SW480 (cell line): ENCODE results near the gene SDF4.

Experiments used
- DNase-seq: peaks from one replicate; pipeline ENCODE4 v3.0.0-alpha.2; 2016; ENCODE audit warnings: low spot score

The SDF4 gene

DNA sequence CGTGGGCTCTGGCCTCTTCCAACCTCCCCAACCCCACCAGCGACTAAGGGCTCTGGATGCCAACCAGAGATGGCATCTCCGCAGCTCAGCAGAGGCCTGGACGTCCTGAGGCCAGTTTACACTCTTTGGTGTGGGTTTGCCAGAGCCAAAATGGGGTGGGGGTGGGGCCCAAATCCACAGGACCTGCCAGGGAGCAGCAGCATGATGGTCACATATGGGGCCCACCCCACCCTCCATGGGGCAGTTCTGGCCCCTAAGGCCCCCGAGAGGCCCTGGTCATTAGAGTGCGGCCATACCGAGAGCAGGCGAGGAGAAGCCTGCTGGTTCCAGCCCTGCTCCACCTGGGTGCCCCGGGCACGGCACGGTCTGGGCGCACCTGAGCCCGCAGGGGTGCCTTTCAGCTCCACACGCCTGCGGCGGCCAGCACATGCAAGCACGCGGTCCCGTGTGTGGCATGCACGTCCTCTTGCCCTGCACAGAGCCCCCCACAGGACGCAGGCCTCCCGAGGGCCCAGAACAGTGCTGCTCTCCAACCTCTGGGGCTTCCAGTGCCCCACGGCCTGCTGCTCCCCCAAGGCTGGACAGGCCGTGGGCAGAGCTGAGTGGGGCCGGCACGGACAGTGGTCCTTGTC is 9.9 kb upstream of the SDF4 start:
- DNase-seq, result no peak

- DNase-seq, result no peak
Measured at GRCh38 chr1:1240822-1241587, 9.2 kb upstream of the SDF4 start.

- DNase-seq, result no peak
Measured at GRCh38 chr1:1240348-1240732, 8.5 kb upstream of the SDF4 start.

DNA sequence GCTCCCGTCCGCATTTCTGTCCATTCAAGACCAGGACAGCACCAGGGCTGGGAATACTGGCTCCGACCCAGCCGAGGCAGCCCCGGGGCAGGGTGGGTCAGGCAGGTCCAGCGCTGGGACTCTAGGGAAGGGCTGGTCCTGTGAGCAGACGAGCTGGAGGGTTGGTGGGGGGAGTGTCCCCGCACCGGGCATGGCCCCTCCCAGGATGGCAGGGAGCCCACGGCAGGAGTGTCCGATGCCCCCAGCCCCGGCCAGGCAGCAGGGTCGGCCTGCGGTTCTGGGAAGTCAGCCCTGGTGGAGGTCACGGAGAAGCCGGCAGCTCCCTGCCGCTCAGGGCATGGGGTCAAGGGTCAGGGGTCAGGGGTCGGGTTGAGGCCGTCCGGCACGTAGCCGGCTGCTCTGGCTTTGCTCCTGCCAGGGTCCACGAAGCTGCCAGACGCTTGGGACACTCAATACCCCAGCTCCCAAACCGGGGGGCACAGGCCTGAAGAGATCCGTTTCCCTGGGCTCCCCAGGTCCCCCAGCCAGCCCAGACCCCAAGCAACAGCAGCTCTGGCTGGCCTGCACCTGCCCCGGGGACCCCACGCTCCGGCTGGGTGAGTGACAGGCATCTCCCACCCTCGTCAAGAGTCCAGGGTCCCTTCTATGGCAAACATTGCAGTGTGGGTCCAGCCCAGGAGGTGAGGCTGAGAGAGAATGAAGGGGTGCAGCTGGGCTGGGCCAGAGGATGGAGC is 8.0 kb upstream of the SDF4 start:
- DNase-seq, result no peak

- DNase-seq, result no peak
Measured at GRCh38 chr1:1239227-1239613, 7.4 kb upstream of the SDF4 start.

DNA sequence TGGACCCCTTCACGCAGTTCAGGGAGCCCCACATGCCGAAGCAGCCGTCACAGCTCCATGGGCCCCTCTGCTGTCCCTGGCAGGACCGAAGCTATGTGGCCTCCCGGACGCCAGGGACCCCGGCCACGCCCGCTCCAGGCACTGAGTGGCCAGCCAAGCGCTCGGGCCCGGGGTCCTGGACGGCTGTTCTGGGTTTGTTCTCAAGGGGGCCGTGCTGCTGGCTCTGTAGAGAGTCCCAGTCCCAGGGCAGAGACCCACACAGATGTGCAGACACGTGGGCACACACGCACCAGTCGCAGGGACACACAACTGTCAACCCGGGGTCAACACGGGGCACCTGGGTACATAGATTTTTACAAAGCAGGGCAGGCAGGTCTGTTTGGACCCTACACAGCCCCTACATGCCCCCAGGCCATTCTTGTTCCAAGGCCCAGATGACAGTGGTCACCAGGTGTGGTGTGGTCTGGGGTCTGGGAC is 6.9 kb upstream of the SDF4 start:
- no peak for DNase-seq

DNA sequence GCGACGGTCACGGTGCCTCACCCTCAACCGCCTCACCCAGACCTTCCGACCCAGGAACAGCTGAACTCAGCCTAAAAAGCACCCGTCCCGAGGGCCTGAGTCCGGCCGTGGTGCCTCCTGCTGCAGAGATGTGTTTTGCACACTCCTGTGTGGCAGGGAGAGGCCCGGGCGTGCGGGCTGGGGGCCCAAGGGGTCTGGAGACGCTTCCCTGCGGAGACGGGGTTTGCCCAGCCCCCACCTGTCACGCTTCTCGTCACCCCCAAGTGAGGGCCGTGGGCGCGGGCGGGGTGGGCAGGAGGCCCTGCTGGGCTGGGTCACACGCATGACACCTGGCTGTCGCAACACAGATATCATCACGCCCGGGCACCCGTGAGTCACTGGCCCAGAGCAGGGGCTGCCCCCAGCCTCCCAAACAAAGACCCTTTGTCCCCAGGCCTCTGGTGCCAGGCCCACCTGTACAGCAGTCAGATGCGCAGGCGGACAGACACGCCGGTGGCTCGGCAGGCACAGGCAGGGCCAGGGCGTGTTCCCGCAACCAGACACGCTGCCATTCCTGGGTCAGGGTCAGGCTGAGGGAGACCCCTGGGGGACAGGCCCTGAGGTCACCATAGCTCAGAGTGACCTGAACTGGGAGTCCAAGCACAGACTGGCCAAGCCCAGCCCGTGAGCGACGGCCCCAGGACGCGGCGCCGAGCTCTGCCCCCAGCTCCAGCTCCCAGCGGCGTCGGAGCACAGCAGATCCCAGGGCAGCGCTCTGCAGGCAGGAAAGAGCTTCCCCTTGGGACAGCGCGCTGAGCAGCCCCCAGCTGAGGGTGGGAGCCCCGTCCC is 6.3 kb upstream of the SDF4 start:
- peak; percentile 98 for DNase-seq

GRCh38 chr1:1236945-1237873 is 5.4 kb upstream of the SDF4 start:
- peak; percentile 50 for DNase-seq

DNA sequence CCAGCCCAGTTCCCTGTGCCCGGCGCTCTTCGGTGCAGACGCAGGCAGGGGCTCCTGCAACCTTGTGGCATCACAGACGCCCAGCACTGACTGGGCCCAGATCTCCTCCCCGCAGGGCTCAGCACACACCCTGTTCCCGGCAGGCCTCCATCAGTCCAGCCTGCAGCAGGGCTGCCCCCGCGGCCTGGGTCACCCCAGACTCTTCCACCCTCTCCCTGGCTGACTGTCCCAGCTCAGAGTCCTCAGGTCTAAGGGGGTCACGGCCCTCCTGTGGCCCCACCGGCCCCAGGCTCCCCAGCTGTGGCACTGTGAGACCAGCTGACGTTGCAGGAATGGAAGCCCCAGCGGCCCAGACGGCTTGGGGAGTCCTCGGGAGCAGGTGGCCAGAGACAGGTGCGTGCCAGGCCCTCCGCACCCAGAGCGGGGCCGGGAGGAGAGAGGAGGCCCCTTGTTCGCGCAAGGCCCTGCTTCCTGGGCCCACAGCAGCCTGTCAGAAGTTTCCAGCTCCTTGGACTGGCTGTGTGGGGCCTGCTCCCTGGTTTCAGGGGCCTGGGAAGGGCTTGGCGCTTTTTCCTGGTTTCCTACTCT is 4.5 kb upstream of the SDF4 start:
- DNase-seq, result no peak

GRCh38 chr1:1235016-1235744 is 3.4 kb upstream of the SDF4 start:
- no peak for DNase-seq

DNA sequence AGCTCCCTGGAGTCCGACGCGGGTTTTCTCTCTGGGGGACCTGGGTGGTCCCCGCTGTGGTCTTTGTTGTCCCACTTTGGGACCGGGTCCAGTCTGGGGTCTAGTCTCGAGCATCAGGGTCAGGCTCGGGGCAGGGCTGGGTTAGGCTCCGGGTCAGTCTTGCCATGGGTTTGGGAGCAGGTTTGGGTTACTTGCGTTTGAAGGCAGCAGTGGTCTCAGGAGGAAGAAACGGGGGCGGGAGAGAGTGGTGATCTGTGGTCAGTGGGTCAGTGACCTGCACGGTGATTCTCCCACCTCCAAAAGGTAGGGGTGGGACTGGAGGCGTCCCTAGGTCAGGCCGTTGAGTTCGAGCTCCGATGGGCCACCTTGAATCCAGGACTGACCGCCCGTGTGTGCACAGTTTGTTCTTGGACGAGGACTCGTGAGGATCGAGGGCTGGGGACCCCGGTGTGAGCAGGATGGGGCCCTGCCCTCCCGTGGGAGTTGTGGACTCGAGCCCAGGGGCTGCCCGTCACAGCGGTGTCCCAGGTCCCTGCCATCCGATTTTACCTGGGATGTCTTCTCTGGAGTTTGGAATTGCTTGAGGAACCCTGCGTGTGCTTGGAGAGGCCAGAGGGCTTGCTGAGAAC is 2.5 kb upstream of the SDF4 start:
- DNase-seq, result no peak

- DNase-seq, result no peak
Measured at GRCh38 chr1:1233567-1233892, 1.7 kb upstream of the SDF4 start.

DNA sequence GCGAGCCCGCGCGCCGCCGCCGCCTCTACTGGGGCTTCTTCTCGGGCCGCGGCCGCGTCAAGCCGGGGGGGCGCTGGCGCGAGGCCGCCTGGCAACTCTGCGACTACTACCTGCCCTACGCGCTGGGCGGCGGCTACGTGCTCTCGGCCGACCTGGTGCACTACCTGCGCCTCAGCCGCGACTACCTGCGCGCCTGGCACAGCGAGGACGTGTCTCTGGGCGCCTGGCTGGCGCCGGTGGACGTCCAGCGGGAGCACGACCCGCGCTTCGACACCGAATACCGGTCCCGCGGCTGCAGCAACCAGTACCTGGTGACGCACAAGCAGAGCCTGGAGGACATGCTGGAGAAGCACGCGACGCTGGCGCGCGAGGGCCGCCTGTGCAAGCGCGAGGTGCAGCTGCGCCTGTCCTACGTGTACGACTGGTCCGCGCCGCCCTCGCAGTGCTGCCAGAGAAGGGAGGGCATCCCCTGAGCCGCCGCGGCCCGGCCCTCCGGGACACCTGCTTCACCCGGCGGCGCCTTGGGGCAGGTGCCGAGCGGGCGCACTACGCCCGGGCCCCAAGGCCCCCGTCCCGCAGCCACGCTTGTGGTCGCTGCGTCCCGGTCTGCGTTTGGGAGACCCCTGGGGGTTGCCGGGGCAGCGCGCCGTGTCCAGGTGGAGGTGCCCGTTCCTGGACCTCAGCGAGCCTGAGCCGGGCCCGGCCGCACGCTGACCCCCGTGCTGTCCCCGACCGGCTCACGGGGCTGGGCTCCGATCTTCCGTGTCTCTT is 1.2 kb upstream of the SDF4 start:
- DNase-seq, result no peak

GRCh38 chr1:1232208-1232795 is 501 bp upstream of the SDF4 start, which contains the start of gene B3GALT6:
Gene B3GALT6, plus strand, starts transcription at chr1:1232237. Its CDS starts 42 bp downstream, at chr1:1232279.
- DNase-seq, result no peak

DNA sequence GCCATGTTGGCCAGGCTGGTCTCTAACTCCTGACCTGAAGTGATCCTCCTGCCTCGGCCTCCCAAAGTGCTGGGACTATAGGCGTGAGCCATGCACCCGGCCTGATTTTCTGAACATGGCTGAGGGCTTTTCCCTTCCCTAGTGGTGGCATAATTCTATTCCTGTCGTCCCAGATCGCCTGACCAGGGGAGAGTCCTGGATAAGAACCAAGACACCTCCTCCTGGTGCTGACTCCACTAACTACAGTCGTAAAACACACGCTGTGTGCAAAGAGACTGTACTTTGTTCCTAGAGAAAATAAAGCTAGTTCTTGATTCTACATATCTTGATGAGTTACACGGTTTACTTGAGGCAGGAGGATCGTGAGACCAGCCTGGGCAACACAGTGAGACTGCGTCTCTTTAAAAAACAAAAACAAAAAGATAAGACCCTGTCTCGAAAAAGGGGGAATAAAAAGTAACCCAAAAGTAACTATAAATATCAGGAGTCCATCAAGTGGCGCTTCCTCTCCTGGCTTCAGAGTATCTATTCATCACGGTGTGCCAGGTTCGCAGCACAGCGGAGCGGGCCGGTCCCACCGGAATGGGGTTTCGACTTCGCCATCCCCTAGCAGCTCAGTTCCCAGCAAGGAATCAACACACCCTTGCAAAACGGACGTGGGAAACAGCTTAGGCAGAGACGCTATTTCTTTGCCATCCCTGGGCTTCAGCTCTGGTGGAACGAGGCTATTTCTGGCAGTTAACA is 973 bp downstream of the SDF4 start:
- DNase-seq, result peak; percentile 44

GRCh38 chr1:1229770-1230169 is 2.0 kb downstream of the SDF4 start:
- no peak for DNase-seq

DNA sequence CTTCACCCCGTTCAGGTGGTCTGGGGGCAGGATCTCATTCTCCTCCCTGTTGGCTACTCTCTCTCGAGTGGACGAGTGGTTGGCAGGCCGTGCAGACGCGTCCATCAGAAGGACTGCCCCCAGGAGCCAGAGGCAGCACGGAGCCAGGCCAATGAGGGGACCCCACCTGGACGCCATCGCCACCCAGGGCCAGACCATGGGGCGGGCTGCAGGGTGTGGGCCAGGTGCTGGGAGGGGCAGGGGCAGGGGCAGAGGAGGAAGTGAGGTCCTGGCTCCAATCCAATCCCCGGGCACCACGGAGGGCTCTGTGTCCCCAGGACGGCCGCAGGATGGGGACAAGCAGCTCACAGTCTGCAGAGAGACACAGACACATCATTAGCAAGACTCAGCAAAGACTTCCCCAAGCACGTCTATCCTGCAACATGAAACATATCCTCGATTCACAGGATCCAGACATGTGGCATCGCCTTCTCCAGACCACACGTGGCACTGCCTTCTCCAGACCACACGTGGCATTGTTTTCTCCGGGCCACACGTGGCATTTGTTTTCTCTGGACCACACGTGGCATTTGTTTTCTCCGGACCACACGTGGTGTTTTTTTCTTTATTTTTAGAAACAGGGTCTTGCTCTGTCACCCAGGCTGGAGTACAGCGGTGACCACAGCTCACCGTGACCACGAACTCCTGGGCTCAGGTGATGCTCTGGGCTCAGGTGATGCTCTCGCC is 3.0 kb downstream of the SDF4 start:
- no peak for DNase-seq
